Stimulated activated CD8-positive, alpha-beta memory T cell treated with anti-CD3 and anti-CD28 coated beads, Interleukin-7, amount 100 ng/mL, for 1 hour (primary cell): ENCODE results near the gene B4GALT4.
"Not testable (repeated sequence)": the region's sequence is repeated elsewhere in the genome, so short reads cannot be mapped to it uniquely, and the experiment has no call there.

ENCODE experiments used
- DNase-seq, 2 donors: peaks; one replicate each; pipeline ENCODE4 v3.0.0-alpha.2; 2020; ENCODE audit warnings: low read depth in 2 of 2

B4GALT4 gene

DNA sequence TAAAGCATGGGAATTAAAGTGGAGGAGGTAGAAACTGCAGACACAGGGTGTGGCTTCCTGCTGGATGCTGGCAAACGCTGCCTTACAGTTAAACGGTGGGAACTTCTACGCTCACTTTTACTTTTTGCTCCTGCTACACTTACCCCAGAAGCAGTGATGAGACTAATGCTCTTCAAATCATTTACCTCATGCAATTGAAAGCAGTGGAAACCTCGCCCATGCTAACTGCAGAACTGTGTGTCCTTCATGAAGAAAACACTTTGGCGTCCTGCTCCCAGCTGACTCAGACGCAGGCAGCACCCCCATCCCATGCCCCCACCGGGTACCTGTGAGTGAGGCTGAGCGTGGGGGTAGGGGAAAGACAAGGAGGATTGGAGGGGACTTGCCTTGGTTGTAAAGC is 35.5 kb downstream of the B4GALT4 start:
- no peak for DNase-seq

- DNase-seq: no peak
These were observed 44.8 kb downstream of the B4GALT4 start for GRCh38 chr3:119195911-119196310.

- no peak for DNase-seq
These were observed 45.6 kb downstream of the B4GALT4 start for GRCh38 chr3:119195151-119195476.

GRCh38 chr3:119194237-119195150 is 46.2 kb downstream of the B4GALT4 start:
- no peak for DNase-seq

DNA sequence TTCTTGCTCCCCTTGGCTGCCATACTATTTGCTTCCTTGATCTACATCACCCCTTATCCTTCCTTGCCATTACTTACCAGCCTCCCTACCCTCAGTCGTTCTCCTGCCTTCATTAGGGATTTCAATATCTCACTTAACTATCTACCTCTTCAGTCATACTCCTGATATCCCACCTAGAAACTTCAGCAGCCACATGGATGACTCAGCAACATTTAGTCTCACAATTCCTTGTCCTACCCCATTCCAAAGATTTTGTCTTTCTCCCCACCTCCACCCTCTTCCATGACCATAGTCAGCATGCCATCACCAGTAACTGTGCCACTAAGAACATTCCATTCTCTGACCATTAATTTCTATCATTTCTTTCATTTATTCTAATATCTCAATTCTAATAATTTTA is 48.9 kb downstream of the B4GALT4 start:
- DNase-seq: no peak

DNA sequence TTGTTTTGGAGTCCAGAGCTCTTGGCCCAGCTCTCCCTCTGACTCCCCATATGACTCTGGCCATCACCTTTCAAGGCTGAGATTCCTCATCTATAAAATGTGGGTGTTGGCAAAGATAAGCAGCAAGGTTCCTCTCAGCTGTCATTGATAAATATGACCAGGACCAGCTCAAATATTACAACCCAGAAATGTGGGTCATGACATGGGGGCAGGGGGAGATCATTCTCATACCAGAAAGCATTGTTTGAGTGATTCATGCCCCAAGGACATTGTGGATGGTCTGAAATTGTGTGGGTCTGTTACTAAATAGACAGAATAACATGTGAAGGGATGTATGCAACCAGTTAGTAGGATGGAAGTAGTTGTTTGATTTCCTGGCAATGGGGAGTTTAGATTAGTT is 53.4 kb downstream of the B4GALT4 start:
- no peak for DNase-seq

- no peak for DNase-seq
These were observed 55.7 kb downstream of the B4GALT4 start for GRCh38 chr3:119184796-119185570.

DNA sequence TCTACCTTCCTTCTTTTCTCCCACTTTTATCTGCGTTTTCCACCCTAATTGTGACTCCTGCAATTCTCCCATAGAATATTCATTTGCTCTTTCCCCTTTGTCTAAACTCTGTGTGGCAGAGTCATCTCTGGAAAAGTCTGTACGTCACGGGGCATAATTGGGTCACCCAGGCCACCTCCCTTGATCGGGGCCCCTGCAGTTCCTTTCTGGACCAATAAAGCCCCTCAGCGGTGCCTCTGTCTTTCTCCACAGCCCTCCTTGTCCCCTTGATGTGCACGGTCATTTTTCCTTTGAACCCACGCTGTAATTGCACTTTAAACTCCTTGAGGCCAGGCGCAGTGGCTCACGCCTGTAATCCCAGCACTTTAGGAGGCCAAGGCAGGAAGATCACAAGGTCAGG is 56.6 kb downstream of the B4GALT4 start:
- DNase-seq: no peak

- no peak for DNase-seq
These were observed 58.9 kb downstream of the B4GALT4 start for GRCh38 chr3:119181765-119182164.

- DNase-seq: no peak
These were observed 63.4 kb downstream of the B4GALT4 start for GRCh38 chr3:119177321-119177720.

DNA sequence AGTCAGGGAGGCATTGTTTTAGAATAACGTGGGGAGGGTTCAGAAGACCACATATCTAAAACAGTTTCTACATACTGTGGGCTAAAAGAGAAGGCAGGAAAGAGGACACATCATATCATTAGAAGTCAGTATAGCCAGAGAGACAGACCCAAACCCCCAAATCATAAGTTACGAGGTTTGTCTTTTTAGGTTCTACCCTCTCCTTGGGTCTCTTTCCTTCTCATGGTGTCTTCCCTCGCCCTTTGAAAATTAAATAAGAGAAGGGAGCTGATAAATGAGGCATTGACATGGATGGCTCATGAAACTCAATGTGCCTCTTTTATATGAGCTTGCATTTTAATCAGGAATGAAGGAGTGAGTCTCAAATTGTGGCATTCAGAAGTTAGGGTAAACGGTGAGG is 63.9 kb downstream of the B4GALT4 start:
- DNase-seq: no peak

- no peak for DNase-seq
These were observed 64.6 kb downstream of the B4GALT4 start for GRCh38 chr3:119175872-119176756.

DNA sequence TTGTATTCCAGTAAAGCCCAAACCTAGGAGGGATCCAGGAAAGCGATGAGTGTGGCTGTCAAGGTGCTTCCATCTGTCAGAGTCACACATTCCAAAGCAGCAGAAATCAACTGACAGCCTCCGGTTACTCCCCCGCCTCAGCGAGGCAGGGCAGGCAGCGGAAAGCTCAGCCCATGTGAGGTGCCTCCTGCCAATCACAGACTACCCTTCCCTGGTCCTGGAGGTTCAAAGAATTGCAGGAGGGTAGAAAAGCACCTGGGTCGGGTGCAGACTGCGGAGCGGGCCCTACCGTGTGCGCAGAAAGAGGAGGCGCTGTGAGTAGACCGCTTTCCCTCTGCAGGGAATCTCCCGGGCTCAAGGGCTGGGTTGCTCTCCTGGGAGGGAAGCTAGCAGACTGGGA is 67.4 kb downstream of the B4GALT4 start, which contains the start of gene UPK1B:
UPK1B (plus strand) TSS at position 274 of the 400 bp plus-strand sequence. CDS start 13,144 bp downstream, outside the sequence.
- DNase-seq: no peak

DNA sequence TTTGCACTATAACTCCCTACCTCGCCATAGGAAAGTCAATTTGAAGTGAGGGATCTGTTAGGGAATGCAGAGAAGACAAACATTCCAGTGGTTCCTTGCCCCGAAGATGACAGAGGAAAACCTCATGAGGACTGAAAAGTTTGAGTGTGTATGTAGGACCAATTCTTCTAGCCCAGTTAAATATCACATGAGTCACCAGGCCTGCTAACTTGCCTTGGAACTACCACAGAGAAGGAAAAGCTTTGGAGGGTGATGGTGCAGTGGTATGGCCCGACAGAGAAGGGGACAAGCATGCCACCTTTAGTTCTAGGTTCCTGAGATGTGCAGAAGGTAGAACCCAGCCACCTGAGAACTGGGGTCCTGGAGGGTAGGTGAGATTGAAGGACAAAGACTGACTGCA is 69.9 kb downstream of the B4GALT4 start:
- DNase-seq: no peak

- not testable (repeated sequence) for DNase-seq
These were observed 75.9 kb downstream of the B4GALT4 start for GRCh38 chr3:119164745-119165144.
